H1 (cell line): ENCODE measurements around the gene PIK3R5. TPM values are rescaled to one million over a fixed set of nuclear protein-coding genes. Genes with fewer than 3 reads are reported as not detected.
A peak's percentile ranks its signal among the peaks of the same experiment; 100 is the strongest.

ENCODE experiments used
- CTCF ChIA-PET: fragments of 300-600 bp; sonication (Branson Sonifier 250); formaldehyde crosslinking; loops from one replicate; lab custom pipeline; 2021; ENCODE audit not compliant: partially characterized antibody; lab: Charles Lee
- POLR2A ChIA-PET: fragments of 300-600 bp; sonication (Branson Sonifier 250); formaldehyde crosslinking; loops from one replicate; lab custom pipeline; 2021; ENCODE audit warnings: inconsistent platforms; ENCODE audit not compliant: partially characterized antibody; lab: Charles Lee
- DNase-seq, 2 experiments: peaks; one replicate each; pipeline versions ENCODE4 v3.0.0 to v3.0.0-alpha.2; 2010 to 2022; ENCODE audit warnings: low spot score in 2 of 2, low read depth in 1 of 2, mixed read lengths in 1 of 2
- FAIRE-seq: peaks from 2 replicates; lab custom pipeline; 2011; peaks lifted over from hg19 to GRCh38; lab: Jason Lieb, UNC
- H2AFZ ChIP-seq: 2 replicates; pipeline ENCODE4 v1.8.1; 2012; ENCODE audit warnings: low read length, inconsistent platforms
- H2AK5ac ChIP-seq: 2 replicates; pipeline ENCODE4 v1.6.1; 2013; ENCODE audit warnings: low read depth, low read length
- H2BK120ac ChIP-seq: replicated peaks from 2 replicates; pipeline ENCODE3; 2013; ENCODE audit warnings: low read depth, low read length, inconsistent platforms
- H2BK12ac ChIP-seq: 2 replicates; pipeline ENCODE4 v1.6.1; 2013; ENCODE audit warnings: low read depth, low read length
- H2BK15ac ChIP-seq: 2 replicates; pipeline ENCODE4 v1.6.1; 2013; ENCODE audit warnings: low read length
- H2BK20ac ChIP-seq: 2 replicates; pipeline ENCODE4 v1.6.1; 2013; ENCODE audit warnings: low read length
- H2BK5ac ChIP-seq: 2 replicates; pipeline ENCODE4 v1.6.1; 2013; ENCODE audit warnings: low read depth, low read length
- H3K14ac ChIP-seq: 2 replicates; pipeline ENCODE4 v1.6.1; 2013; ENCODE audit warnings: inconsistent platforms; ENCODE audit not compliant: insufficient read length
- H3K18ac ChIP-seq: 2 replicates; pipeline ENCODE4 v1.6.1; 2013; ENCODE audit warnings: low read length; ENCODE audit errors: extremely low read depth
- H3K23ac ChIP-seq: 2 replicates; pipeline ENCODE4 v1.6.1; 2013; ENCODE audit warnings: inconsistent platforms; ENCODE audit not compliant: insufficient read length
- H3K23me2 ChIP-seq: 2 replicates; pipeline ENCODE4 v1.6.1; 2013; ENCODE audit warnings: low read depth, low read length
- H3K27ac ChIP-seq: 2 replicates; pipeline ENCODE4 v1.6.1; 2011; ENCODE audit warnings: low read depth, low read length, inconsistent platforms
- H3K27me3 ChIP-seq, 4 experiments: replicated peaks in 1 of 4; 1 replicate in 1 of 4; 2 replicates in 3 of 4; pipeline versions ENCODE4 v1.6.1 to v1.8.1; 2011 to 2013; ENCODE audit warnings: low read length in 3 of 4, mild to moderate bottlenecking in 3 of 4, inconsistent platforms in 2 of 4, mixed read lengths in 2 of 4, moderate library complexity in 1 of 4; ENCODE audit not compliant: control insufficient read depth in 3 of 4, insufficient read depth in 3 of 4; ENCODE audit errors: extremely low read depth in 1 of 4
- H3K36me3 ChIP-seq, 4 experiments: 2 replicates each; pipeline versions ENCODE4 v1.6.1 to v1.8.1; 2011 to 2013; ENCODE audit warnings: mild to moderate bottlenecking in 4 of 4, low read length in 3 of 4, moderate library complexity in 2 of 4, control low read depth in 1 of 4, inconsistent platforms in 1 of 4; ENCODE audit not compliant: insufficient read depth in 4 of 4, control insufficient read depth in 2 of 4
- H3K4ac ChIP-seq: replicated peaks from 2 replicates; pipeline ENCODE3; 2013; ENCODE audit warnings: low read length, low read depth, mixed read lengths, inconsistent platforms; ENCODE audit not compliant: insufficient read length
- H3K4me1 ChIP-seq, 4 experiments: replicated peaks in 1 of 4; 1 replicate in 1 of 4; 2 replicates in 3 of 4; pipeline versions ENCODE4 v1.6.1 to v1.8.1; 2011 to 2013; ENCODE audit warnings: low read length in 3 of 4, inconsistent platforms in 2 of 4, mixed read lengths in 1 of 4; ENCODE audit not compliant: insufficient read depth in 4 of 4, control insufficient read depth in 3 of 4
- H3K4me2 ChIP-seq, 2 experiments: 2 replicates each; pipeline versions ENCODE4 v1.6.1 to v1.8.1; 2011 to 2013; ENCODE audit warnings: low read depth in 2 of 2, low read length in 2 of 2, control low read depth in 1 of 2, inconsistent platforms in 1 of 2, mild to moderate bottlenecking in 1 of 2; ENCODE audit not compliant: insufficient read depth in 1 of 2
- H3K4me3 ChIP-seq, 4 experiments: fragments of 200-600, 300-600 bp in 1 of 4; sonication (generic), shearing (Covaris generic), sonication (Bioruptor Twin) in 1 of 4; 2 replicates each; pipeline versions ENCODE4 v1.5.1 to v1.8.1; 2011 to 2016; ENCODE audit warnings: low read length in 4 of 4, low read depth in 3 of 4, control low read depth in 2 of 4, inconsistent platforms in 2 of 4, mild to moderate bottlenecking in 2 of 4, mixed read lengths in 1 of 4, moderate library complexity in 1 of 4; ENCODE audit not compliant: insufficient read depth in 2 of 4; ENCODE audit errors: extremely low read depth in 1 of 4
- H3K56ac ChIP-seq: replicated peaks from 2 replicates; pipeline ENCODE3; 2013; ENCODE audit warnings: low read depth, mild to moderate bottlenecking, mixed read lengths, low read length, inconsistent platforms; ENCODE audit not compliant: insufficient read length
- H3K79me1 ChIP-seq: 2 replicates; pipeline ENCODE4 v1.6.1; 2013; ENCODE audit warnings: low read depth, low read length, control low read depth
- H3K79me2 ChIP-seq, 2 experiments: 2 replicates each; pipeline versions ENCODE4 v1.6.1 to v1.8.1; 2012 to 2013; ENCODE audit warnings: low read length in 2 of 2, mild to moderate bottlenecking in 2 of 2, inconsistent platforms in 1 of 2; ENCODE audit not compliant: insufficient read depth in 2 of 2, control insufficient read depth in 1 of 2
- H3K9ac ChIP-seq, 4 experiments: replicated peaks in 1 of 4; 1 replicate in 1 of 4; 2 replicates in 3 of 4; pipeline versions ENCODE4 v1.6.1 to v1.8.1; 2011 to 2013; ENCODE audit warnings: low read depth in 3 of 4, low read length in 3 of 4, control low read depth in 2 of 4, mild to moderate bottlenecking in 2 of 4, moderate library complexity in 2 of 4, inconsistent platforms in 1 of 4; ENCODE audit errors: extremely low read depth in 1 of 4
- H3K9me3 ChIP-seq, 2 experiments: 2 replicates each; pipeline versions ENCODE4 v1.6.1 to v1.8.1; 2012 to 2013; ENCODE audit warnings: mild to moderate bottlenecking in 2 of 2, moderate library complexity in 2 of 2, control low read depth in 1 of 2, inconsistent platforms in 1 of 2, low read depth in 1 of 2, low read length in 1 of 2, mixed read lengths in 1 of 2; ENCODE audit not compliant: insufficient read depth in 2 of 2
- H4K20me1 ChIP-seq, 2 experiments: replicated peaks in 1 of 2; 2 replicates each; pipeline versions ENCODE3 to v1.8.1; 2011 to 2013; ENCODE audit warnings: inconsistent platforms in 2 of 2, low read length in 2 of 2, mild to moderate bottlenecking in 1 of 2; ENCODE audit not compliant: insufficient read depth in 2 of 2, control insufficient read depth in 1 of 2
- H4K5ac ChIP-seq: 2 replicates; pipeline ENCODE4 v1.6.1; 2013; ENCODE audit warnings: low read length, low read depth, mixed read lengths, inconsistent platforms; ENCODE audit not compliant: insufficient read length
- H4K8ac ChIP-seq: 2 replicates; pipeline ENCODE4 v1.8.0; 2013; ENCODE audit warnings: mild to moderate bottlenecking, moderate library complexity, low read length, inconsistent platforms; ENCODE audit not compliant: insufficient read depth; ENCODE audit errors: extremely low read depth
- H4K91ac ChIP-seq: replicated peaks from 2 replicates; pipeline ENCODE3; 2013; ENCODE audit warnings: low read length, mixed read lengths, inconsistent platforms; ENCODE audit not compliant: insufficient read length
- BRCA1 ChIP-seq: IDR thresholded peaks from 2 replicates; pipeline ENCODE4 v1.6.1; 2012; ENCODE audit warnings: low read depth, low read length, improper control_type of control experiment
- CHD2 ChIP-seq: IDR thresholded peaks from 2 replicates; pipeline ENCODE4 v1.6.1; 2012; ENCODE audit warnings: low read length, improper control_type of control experiment
- EZH2 ChIP-seq: fragments of 200-600 bp; sonication (generic); IDR thresholded peaks from 2 replicates; pipeline ENCODE4 v1.7.1; 2012; ENCODE audit warnings: low read depth, mild to moderate bottlenecking, moderate library complexity, low read length, inconsistent platforms; ENCODE audit not compliant: severe bottlenecking
- KDM4A ChIP-seq: IDR thresholded peaks from one replicate; pipeline ENCODE4 v1.7.1; 2012; ENCODE audit warnings: low read depth, mild to moderate bottlenecking, moderate library complexity, low read length, inconsistent platforms; ENCODE audit not compliant: severe bottlenecking
- POLR2AphosphoS5 ChIP-seq: IDR thresholded peaks from 2 replicates; pipeline ENCODE4 v1.6.1; 2011; ENCODE audit warnings: low read depth, low read length
- SIN3A ChIP-seq, 2 experiments: IDR thresholded peaks in 1 of 2; conservative IDR thresholded peaks in 1 of 2; 2 replicates each; pipeline ENCODE4 v1.6.1; 2011 to 2012; ENCODE audit warnings: low read length in 2 of 2, improper control_type of control experiment in 1 of 2, low read depth in 1 of 2, mild to moderate bottlenecking in 1 of 2
- TBP ChIP-seq: IDR thresholded peaks from 2 replicates; pipeline ENCODE4 v1.6.1; 2011; ENCODE audit warnings: low read depth, low read length, improper control_type of control experiment
- YY1 ChIP-seq: IDR thresholded peaks from 2 replicates; pipeline ENCODE4 v1.6.1; 2011; ENCODE audit warnings: low read depth, mild to moderate bottlenecking, low read length
- WGBS, 2 experiments: shearing (Covaris generic) in 1 of 2; methylation state at CpG; one replicate each; pipeline versions ENCODE4 v1.1.6 to v1.1.7; 2013 to 2015; ENCODE audit warnings: low lambda C conversion rate in 2 of 2, mixed read lengths in 2 of 2, inconsistent platforms in 1 of 2, low coverage in 1 of 2, missing lambda C conversion rate in 1 of 2; ENCODE audit not compliant: insufficient replicate concordance in 2 of 2, insufficient coverage in 1 of 2, insufficient read length in 1 of 2; ENCODE audit errors: extremely low coverage in 1 of 2, missing lambda C conversion rate in 1 of 2; 5-methylcytosine and 5-hydroxymethylcytosine counted together
- polyA plus RNA-seq, 7 experiments: library from polyadenylated mRNA; depleted of rRNA in 3 of 7; stranded (reverse) in 5 of 7; unstranded in 2 of 7; fragments of >200 nt in 5 of 7; fragments of 200-250 nt in 2 of 7; gene quantifications; 1 replicate in 5 of 7; 2 replicates in 1 of 7; 4 replicates in 1 of 7; pipeline versions ENCODE4 v1.2.1 to v1.2.3, GENCODE V29; 2011 to 2013; ENCODE audit warnings: missing spikeins in 2 of 7, mixed read lengths in 2 of 7
- total RNA-seq: library from RNA; stranded (reverse); fragmentation: NEBNext Ultra II Directional; extraction: Animal tissue kit (Norgen Biotek cat#: 25700); gene quantifications from 2 replicates; pipeline ENCODE4 v1.2.1, GENCODE V29; 2021

The PIK3R5 gene
- total and polyA plus RNA-seq, 2 of the 8 experiments (the other 6 are each of a cell fraction or from before 2014, with no cell fraction given): 2.7 to 4.3 TPM

- Histone ChIP-seq H3K79me2 (no peaks in the 10 kb centered on the region), H4K5ac (no peak overlapping the region), H3K23me2 (peaks cover 3% of the 10 kb centered on the region; the same call in 1 of the 2 replicates), H3K4me1 (peaks cover 0 to 11% (median 8%) of the 10 kb centered on the region in 4 experiments; a peak in 4 of 7 replicates), H3K23ac (no peak overlapping the region), H2BK15ac (peak overlapping the region; percentile 72; the same call in 1 of the 2 replicates), H4K8ac (peak overlapping the region; percentile 81; the same call in 1 of the 2 replicates), H3K14ac (no peak overlapping the region), H3K9me3 (no peaks in the 10 kb centered on the region), H2BK12ac (0 out of 2 replicates have a peak overlapping the region, but pooled peaks have one; percentile 1), H4K91ac (peak overlapping the region; percentile 25), H2BK120ac (no peak overlapping the region), H3K27me3 (no peaks in the 10 kb centered on the region; a peak in 1 of 7 replicates), H3K9ac (no peak overlapping the region), H3K4me3 (peak overlapping the region; percentile 21 to 54 (median 36); a peak in 7 of 8 replicates), H2AK5ac (no peak overlapping the region), H3K79me1 (no peaks in the 10 kb centered on the region), H4K20me1 (no peaks in the 10 kb centered on the region), H2AFZ (peak overlapping the region; percentile 54), H2BK20ac (no peak overlapping the region), H3K18ac (peak overlapping the region; percentile 91), H3K4me2 (peak overlapping the region; percentile 70 to 71), H3K4ac (no peak overlapping the region), H3K36me3 (no peaks in the 10 kb centered on the region), H3K56ac (no peak overlapping the region), H3K27ac (no peak overlapping the region), H2BK5ac (no peak overlapping the region; the same call in 1 of the 2 replicates)
- ChIA-PET CTCF (interaction anchor here (0.6 to 10.4 kb wide), 41 partner anchors 8 to 624 kb away, joined by 3 to 107 read pairs (median 5); partner anchors contain the start of gene MFSD6L), POLR2A (interaction anchor here (1.0 to 1.4 kb wide), 4 partner anchors 14 to 97 kb away, joined by 3 read pairs; no protein-coding TSS in a partner anchor)
- DNase-seq (peak in 1 of 2 experiments; percentile 68), FAIRE-seq (no peak)
- TF ChIP-seq YY1: no peak
- TF ChIP-seq KDM4A: no peak
- TF ChIP-seq EZH2: no peak
- no peak for TF ChIP-seq POLR2AphosphoS5
- TF ChIP-seq TBP: no peak
- TF ChIP-seq BRCA1: no peak
- TF ChIP-seq SIN3A (conservative IDR thresholded peaks at IDR 0.05 in 1 of 2, IDR thresholded peaks at IDR 0.05 in 1 of 2; ENCODE audit: low read depth in 1 of 2, low read length in 2 of 2): no peak
- TF ChIP-seq CHD2: no peak
- 23% methylated on average over 17 of the region's 17 CpGs; no CpG with 5 or more reads in 1 of the 2 experiments for WGBS, 2 experiments
Measured at GRCh38 chr17:8894202-8894671, 71.3 kb downstream of the PIK3R5 start.
